HEK293 (cell line): ENCODE data around the gene CYB5D1.
A peak's percentile ranks its signal among the peaks of the same experiment; 100 is the strongest.

Experiments
- AEBP2 ChIP-seq: fragments of 450-650 bp; formaldehyde crosslinking; IDR thresholded peaks from 2 replicates; pipeline ENCODE4 v1.5.1; 2016; ENCODE audit warnings: missing biosample characterization, missing genetic modification characterization, borderline replicate concordance
- ATF2 ChIP-seq: fragments of 450-650 bp; formaldehyde crosslinking; IDR thresholded peaks from 2 replicates; pipeline ENCODE4 v1.5.1; 2016; ENCODE audit warnings: missing biosample characterization, missing genetic modification characterization, low read depth
- BCL6B ChIP-seq: fragments of 450-650 bp; formaldehyde crosslinking; IDR thresholded peaks from 2 replicates; pipeline ENCODE4 v1.5.1; 2017; ENCODE audit warnings: missing biosample characterization, missing genetic modification characterization
- GLI2 ChIP-seq: fragments of 450-650 bp; formaldehyde crosslinking; IDR thresholded peaks from 2 replicates; pipeline ENCODE4; 2017; ENCODE audit warnings: missing biosample characterization, missing genetic modification characterization, low read depth, borderline replicate concordance
- MEIS1 ChIP-seq: sonication (generic); formaldehyde crosslinking; IDR thresholded peaks from 2 replicates; pipeline ENCODE4 v1.8.1; 2022; ENCODE audit warnings: missing genetic modification reagents, mild to moderate bottlenecking, borderline replicate concordance
- PRDM6 ChIP-seq: fragments of 450-650 bp; formaldehyde crosslinking; IDR thresholded peaks from 2 replicates; pipeline ENCODE4 v1.5.1; 2017; ENCODE audit warnings: missing biosample characterization, missing genetic modification characterization
- TRIM28 ChIP-seq: IDR thresholded peaks from 2 replicates; pipeline ENCODE4 v1.6.1; 2011; ENCODE audit warnings: low read length, control low read depth, borderline replicate concordance
- YY1 ChIP-seq: fragments of 450-650 bp; formaldehyde crosslinking; IDR thresholded peaks from 2 replicates; pipeline ENCODE4 v1.5.1; 2018; ENCODE audit warnings: missing biosample characterization, missing genetic modification characterization
- ZBTB1 ChIP-seq: fragments of 450-650 bp; formaldehyde crosslinking; IDR thresholded peaks from 2 replicates; pipeline ENCODE4 v1.5.1; 2016; ENCODE audit warnings: missing biosample characterization, missing genetic modification characterization
- ZBTB7A ChIP-seq: fragments of 450-650 bp; formaldehyde crosslinking; IDR thresholded peaks from 2 replicates; pipeline ENCODE4 v1.5.1; 2016; ENCODE audit warnings: low read depth, missing biosample characterization, missing genetic modification characterization
- ZEB2 ChIP-seq: fragments of 450-650 bp; formaldehyde crosslinking; IDR thresholded peaks from 2 replicates; pipeline ENCODE4 v1.5.1; 2016; ENCODE audit warnings: missing biosample characterization, missing genetic modification characterization
- ZFP3 ChIP-seq: fragments of 450-650 bp; formaldehyde crosslinking; IDR thresholded peaks from 2 replicates; pipeline ENCODE4 v1.5.1; 2016; ENCODE audit warnings: low read depth, missing biosample characterization, missing genetic modification characterization
- ZNF157 ChIP-seq: fragments of 450-650 bp; formaldehyde crosslinking; IDR thresholded peaks from 2 replicates; pipeline ENCODE4 v1.5.1; 2016; ENCODE audit warnings: missing biosample characterization, missing genetic modification characterization
- ZNF292 ChIP-seq: fragments of 450-650 bp; formaldehyde crosslinking; IDR thresholded peaks from 2 replicates; pipeline ENCODE4 v1.5.1; 2016; ENCODE audit warnings: low read depth, missing biosample characterization, missing genetic modification characterization, borderline replicate concordance
- ZNF391 ChIP-seq: fragments of 450-650 bp; formaldehyde crosslinking; IDR thresholded peaks from 2 replicates; pipeline ENCODE4 v1.5.1; 2016; ENCODE audit warnings: low read depth, missing biosample characterization, missing genetic modification characterization, borderline replicate concordance
- ZNF398 ChIP-seq: fragments of 450-650 bp; formaldehyde crosslinking; IDR thresholded peaks from 2 replicates; pipeline ENCODE4 v1.5.1; 2017; ENCODE audit warnings: missing biosample characterization, missing genetic modification characterization
- ZNF549 ChIP-seq: fragments of 450-650 bp; IDR thresholded peaks from 2 replicates; pipeline ENCODE4 v1.5.1; 2018; ENCODE audit warnings: missing biosample characterization, missing genetic modification characterization, mild to moderate bottlenecking, inconsistent platforms, moderate library complexity
- ZNF596 ChIP-seq: fragments of 450-650 bp; IDR thresholded peaks from 2 replicates; pipeline ENCODE4 v1.5.0; 2018; ENCODE audit warnings: missing biosample characterization, mild to moderate bottlenecking, missing genetic modification characterization, moderate library complexity
- ZNF660 ChIP-seq: fragments of 450-650 bp; IDR thresholded peaks from 2 replicates; pipeline ENCODE4 v1.5.1; 2018; ENCODE audit warnings: missing biosample characterization, mild to moderate bottlenecking, missing genetic modification characterization
- ZNF664 ChIP-seq: fragments of 450-650 bp; formaldehyde crosslinking; IDR thresholded peaks from 2 replicates; pipeline ENCODE4 v1.5.1; 2016; ENCODE audit warnings: missing biosample characterization, missing genetic modification characterization
- ZNF843 ChIP-seq: fragments of 450-650 bp; formaldehyde crosslinking; IDR thresholded peaks from 2 replicates; pipeline ENCODE4 v1.5.1; 2016; ENCODE audit warnings: missing biosample characterization, missing genetic modification characterization
- ZSCAN5A ChIP-seq: fragments of 450-650 bp; formaldehyde crosslinking; IDR thresholded peaks from 2 replicates; pipeline ENCODE4 v1.5.1; 2016; ENCODE audit warnings: missing biosample characterization, missing genetic modification characterization
- TF ChIP-seq, protein P1 (sequence below): fragments of 450-650 bp; formaldehyde crosslinking; IDR thresholded peaks from 2 replicates; pipeline ENCODE4 v1.5.0; 2017; ENCODE audit warnings: missing biosample characterization, missing genetic modification characterization, borderline replicate concordance
- TF ChIP-seq, protein P2 (sequence below): fragments of 450-650 bp; formaldehyde crosslinking; IDR thresholded peaks from 2 replicates; pipeline ENCODE4 v1.5.1; 2016; ENCODE audit warnings: missing biosample characterization, missing genetic modification characterization

Gene CYB5D1

GRCh38 chr17:7838090-7839075 lies 19.4 kb upstream of the CYB5D1 start (continued):
- TF ChIP-seq TRIM28 (no peak), ZNF549 (tag by site-specific recombination) (no peak), ZNF157 (tag by site-specific recombination) (no peak; the same call in 1 of the 2 replicates), ZEB2 (tag by site-specific recombination) (peak; percentile 69; the same call in 1 of the 2 replicates), ATF2 (tag by site-specific recombination) (peak; percentile 69), MEIS1 (CRISPR knock-in tag) (no peak), ZBTB7A (tag by site-specific recombination) (no peak), ZSCAN5A (tag by site-specific recombination) (no peak), PRDM6 (tag by site-specific recombination) (no peak), ZNF596 (tag by site-specific recombination) (no peak), ZNF391 (no peak), ZBTB1 (no peak), GLI2 (tag by site-specific recombination) (no peak), ZNF660 (no peak), ZNF292 (tag by site-specific recombination) (no peak), ZFP3 (no peak), ZNF843 (tag by site-specific recombination) (no peak), YY1 (no peak), ZNF398 (tag by site-specific recombination) (peak; percentile 90), ZNF664 (tag by site-specific recombination) (no peak), BCL6B (tag by site-specific recombination) (no peak), AEBP2 (tag by site-specific recombination) (no peak)
- TF ChIP-seq, protein P1, sequence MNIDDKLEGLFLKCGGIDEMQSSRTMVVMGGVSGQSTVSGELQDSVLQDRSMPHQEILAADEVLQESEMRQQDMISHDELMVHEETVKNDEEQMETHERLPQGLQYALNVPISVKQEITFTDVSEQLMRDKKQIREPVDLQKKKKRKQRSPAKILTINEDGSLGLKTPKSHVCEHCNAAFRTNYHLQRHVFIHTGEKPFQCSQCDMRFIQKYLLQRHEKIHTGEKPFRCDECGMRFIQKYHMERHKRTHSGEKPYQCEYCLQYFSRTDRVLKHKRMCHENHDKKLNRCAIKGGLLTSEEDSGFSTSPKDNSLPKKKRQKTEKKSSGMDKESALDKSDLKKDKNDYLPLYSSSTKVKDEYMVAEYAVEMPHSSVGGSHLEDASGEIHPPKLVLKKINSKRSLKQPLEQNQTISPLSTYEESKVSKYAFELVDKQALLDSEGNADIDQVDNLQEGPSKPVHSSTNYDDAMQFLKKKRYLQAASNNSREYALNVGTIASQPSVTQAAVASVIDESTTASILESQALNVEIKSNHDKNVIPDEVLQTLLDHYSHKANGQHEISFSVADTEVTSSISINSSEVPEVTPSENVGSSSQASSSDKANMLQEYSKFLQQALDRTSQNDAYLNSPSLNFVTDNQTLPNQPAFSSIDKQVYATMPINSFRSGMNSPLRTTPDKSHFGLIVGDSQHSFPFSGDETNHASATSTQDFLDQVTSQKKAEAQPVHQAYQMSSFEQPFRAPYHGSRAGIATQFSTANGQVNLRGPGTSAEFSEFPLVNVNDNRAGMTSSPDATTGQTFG (tag by site-specific recombination), result no peak
- TF ChIP-seq, protein P2, sequence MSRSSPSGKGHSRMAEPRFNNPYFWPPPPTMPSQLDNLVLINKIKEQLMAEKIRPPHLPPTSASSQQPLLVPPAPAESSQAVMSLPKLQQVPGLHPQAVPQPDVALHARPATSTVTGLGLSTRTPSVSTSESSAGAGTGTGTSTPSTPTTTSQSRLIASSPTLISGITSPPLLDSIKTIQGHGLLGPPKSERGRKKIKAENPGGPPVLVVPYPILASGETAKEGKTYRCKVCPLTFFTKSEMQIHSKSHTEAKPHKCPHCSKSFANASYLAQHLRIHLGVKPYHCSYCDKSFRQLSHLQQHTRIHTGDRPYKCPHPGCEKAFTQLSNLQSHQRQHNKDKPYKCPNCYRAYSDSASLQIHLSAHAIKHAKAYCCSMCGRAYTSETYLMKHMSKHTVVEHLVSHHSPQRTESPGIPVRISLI (tag by site-specific recombination), result no peak
